AG10803 (cell line): ENCODE results near the gene GNG14.
"Not testable (repeated sequence)": the region's sequence is repeated elsewhere in the genome, so short reads cannot be mapped to it uniquely, and the experiment has no call there.

ENCODE experiments used
- DNase-seq: peaks from one replicate; pipeline ENCODE4 v3.0.0; 2010; ENCODE audit warnings: low read depth
- H3K4me3 ChIP-seq: 2 replicates; pipeline ENCODE4 v1.5.1; 2011; ENCODE audit warnings: mild to moderate bottlenecking, low read length, control low read depth
- TF ChIP-seq, protein P1 (sequence below): conservative IDR thresholded peaks from 2 replicates; pipeline ENCODE4 v1.5.1; 2011; ENCODE audit warnings: mild to moderate bottlenecking, low read length, control low read depth, inconsistent platforms

GNG14 gene

DNA sequence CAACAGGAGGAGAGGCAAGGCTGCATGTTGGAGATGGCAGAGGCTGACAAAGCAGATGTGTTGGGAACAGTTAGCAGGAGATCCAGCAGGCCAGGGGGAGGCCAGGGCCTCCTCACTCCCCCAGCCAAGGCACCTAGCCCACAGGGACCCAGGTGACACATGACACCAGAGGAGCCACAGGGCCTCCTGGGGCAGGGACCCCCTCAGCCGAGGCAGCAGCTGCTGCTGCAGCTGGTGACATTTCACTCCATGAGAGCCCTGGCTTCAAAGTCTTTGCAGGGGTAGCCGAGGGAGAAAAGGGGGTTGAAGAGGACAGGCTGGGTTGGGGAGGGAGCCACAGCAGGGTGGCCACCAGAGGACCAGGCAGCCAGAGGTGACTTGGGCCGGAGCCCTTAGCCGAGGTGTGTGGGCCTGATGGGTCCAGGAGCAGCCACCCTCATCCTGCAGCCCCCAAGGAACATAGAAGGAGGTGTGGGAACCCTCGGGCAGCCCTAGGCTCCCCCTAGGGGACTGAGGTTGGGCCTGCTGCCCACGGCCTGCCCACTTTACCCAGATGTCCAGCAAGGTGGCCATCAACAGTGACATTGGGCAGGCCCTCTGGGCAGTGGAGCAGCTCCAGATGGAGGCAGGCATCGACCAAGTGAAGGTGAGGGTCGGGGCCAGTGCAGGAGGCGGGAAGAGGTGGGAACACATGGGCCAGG is at the start of gene GNG14:
Gene GNG14, plus strand, starts transcription at position 503 of the 701 bp plus-strand sequence. Its CDS starts 51 bp downstream, at position 554.
- DNase-seq = no peak
- no peak within 1 kb of the TSS for H3K4me3 ChIP-seq
- TF ChIP-seq, protein P1, sequence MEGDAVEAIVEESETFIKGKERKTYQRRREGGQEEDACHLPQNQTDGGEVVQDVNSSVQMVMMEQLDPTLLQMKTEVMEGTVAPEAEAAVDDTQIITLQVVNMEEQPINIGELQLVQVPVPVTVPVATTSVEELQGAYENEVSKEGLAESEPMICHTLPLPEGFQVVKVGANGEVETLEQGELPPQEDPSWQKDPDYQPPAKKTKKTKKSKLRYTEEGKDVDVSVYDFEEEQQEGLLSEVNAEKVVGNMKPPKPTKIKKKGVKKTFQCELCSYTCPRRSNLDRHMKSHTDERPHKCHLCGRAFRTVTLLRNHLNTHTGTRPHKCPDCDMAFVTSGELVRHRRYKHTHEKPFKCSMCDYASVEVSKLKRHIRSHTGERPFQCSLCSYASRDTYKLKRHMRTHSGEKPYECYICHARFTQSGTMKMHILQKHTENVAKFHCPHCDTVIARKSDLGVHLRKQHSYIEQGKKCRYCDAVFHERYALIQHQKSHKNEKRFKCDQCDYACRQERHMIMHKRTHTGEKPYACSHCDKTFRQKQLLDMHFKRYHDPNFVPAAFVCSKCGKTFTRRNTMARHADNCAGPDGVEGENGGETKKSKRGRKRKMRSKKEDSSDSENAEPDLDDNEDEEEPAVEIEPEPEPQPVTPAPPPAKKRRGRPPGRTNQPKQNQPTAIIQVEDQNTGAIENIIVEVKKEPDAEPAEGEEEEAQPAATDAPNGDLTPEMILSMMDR = no peak

DNA sequence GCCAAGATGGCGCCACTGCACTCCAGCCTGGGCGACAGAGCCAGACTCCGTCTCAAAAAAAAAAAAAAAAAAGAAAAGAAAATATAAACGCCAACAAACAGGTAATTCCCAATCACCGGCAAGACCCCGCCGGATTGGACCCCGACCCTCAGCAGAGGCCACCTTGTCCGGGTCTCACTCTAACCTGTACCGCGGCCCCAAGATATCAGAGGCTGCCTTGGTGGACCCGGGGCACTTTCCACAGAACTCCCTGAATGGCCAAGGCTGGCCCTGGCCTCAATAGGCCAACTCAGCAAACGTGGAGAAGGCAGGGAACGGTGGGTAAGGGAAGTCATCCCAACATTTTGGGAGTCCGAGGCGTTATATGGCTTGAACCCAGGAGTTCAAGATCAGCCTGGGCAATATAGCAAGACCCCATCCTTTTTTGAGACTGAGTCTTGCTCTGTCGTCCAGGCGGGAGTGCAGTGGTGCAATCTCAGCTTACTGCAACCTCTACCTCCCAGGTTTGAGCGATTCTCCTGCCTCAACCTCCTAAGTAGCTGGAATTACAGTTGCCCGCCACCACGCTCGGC is 49.1 kb upstream of the GNG14 start:
- TF ChIP-seq, protein P1 = no peak
- no peak overlapping the region for H3K4me3 ChIP-seq
- DNase-seq = no peak

DNA sequence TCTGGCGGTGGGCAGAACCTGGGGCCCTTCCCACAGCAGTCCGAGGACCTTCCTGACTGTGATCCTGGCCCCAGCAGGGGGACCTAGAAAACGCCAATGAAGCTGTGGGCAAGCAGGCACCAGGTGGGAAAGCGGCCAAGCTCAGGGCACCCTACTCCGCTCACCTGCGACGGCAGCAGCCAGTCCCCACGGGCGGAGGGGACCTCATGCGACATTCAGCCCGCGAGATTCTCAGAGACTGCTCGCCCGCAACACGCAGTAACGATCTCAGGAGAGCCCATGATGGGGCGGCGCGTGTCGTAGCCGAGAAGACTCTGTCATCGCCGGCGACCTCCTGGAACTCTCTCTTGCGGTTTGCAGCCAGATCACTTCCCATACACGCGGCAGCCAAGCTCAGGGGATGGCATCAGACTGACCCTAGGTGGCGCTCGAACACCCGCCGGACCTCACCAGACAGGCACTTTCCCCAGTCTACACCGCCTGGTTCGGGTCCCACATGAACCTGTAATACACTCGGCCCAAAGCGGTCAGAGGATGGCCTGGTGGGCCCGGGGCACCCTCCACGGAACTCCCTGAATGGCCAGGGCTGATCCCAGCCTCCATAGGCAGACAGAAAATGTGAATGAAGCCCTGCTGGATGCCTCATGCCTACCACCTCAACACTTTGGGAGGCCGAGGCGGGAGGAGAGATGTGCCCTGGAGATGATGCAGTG is 47.7 kb upstream of the GNG14 start:
- peak; percentile 80 for DNase-seq
- peak overlapping the region; percentile 43 for H3K4me3 ChIP-seq
- TF ChIP-seq, protein P1 = peak; percentile 73

DNA sequence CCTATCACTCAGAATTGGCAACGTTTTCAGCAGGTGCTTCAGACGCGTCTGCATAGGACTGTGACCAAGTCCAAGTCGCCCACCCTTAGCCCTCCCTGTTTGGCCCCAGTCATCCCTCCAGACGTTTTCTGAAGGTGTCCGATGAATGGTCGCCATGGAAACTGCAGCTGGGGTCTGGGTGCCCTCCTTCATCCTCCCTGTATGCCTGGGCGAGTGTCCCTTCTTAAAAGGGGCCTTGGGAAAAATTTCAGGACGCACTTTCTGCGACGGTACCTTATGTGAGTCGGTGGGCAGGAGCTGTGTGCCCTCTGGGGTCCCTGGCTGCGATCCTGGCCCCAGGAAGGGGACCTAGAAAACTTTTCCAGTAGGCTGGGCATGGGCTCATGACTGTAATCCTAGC is 46.3 kb upstream of the GNG14 start:
- no peak for DNase-seq
- TF ChIP-seq, protein P1 = no peak
- H3K4me3 ChIP-seq = no peak overlapping the region

DNA sequence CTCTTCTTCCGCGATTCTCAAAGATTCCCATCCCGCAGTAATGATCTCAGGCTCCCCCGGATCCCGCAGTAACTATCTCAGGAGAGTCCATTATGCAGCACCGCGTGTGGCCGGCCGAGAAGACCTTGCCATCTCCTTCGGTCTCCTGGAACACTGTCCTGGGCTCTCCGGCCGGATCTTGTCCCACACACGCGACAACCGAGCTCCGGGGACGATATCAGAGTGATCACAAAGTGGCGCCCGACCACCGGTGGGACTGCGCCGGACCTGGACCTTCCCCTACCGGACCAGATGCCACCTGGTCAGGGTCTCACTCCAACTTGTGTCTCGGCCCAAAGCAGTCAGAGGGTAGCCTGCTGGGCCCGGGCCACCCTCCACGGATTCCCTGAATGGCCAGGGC is 45.3 kb upstream of the GNG14 start:
- TF ChIP-seq, protein P1 = no peak
- no peak for DNase-seq
- H3K4me3 ChIP-seq = no peak overlapping the region

DNA sequence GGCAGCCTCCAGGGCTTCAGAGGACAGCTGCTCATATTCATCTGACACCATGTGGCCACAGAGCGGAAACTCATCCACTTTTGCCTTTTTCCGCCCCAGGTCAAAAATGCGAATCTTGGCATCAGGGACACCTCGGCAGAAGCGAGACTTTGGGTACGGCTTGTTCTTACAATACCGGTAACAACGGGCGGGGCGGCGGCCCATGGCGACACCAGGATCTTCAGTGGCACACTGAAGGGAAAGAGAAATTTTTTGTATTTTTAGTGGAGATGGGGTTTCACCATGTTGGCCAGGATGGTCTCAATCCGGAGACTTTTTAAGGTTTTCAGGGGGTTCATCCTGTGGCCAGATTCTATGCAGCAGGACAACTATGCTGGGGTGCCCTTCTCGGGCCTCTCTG is 44.1 kb upstream of the GNG14 start:
- not testable (repeated sequence) for DNase-seq, H3K4me3 ChIP-seq

DNA sequence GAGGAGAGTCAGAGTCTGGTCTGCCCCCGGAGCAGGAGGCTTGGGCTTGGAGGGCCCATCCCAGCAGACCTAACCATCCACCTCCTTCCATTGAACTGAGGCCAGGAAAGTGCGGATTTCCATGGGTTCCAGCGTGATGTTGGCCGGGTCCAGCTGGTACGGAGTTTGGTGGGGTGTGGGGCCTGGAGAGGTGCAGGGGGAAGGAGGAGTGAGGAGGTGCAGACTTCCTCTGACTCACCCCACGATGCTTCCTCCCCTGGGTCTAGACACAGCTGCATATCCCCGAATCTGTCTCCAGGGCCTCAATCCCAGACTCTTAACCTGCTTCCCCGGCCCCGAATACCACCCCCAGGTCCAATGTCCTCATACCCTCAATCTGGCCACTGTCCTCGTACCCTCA is 41.2 kb upstream of the GNG14 start:
- no peak for DNase-seq
- TF ChIP-seq, protein P1 = no peak
- no peak overlapping the region for H3K4me3 ChIP-seq
